ENCODE measurements around the gene STAG2.
"Not testable (repeated sequence)": the region's sequence is repeated elsewhere in the genome, so short reads cannot be mapped to it uniquely, and the experiment has no call there.

Gene STAG2

GRCh38 chrX:123961268-123962005, at the start of gene STAG2:
Gene STAG2 (plus strand): TSS chrX:123961706. CDS start chrX:124022628, 60,922 bp downstream.
- peak; percentile 80 to 91 for DNase-seq

- no peak for DNase-seq
Measured at GRCh38 chrX:123917069-123917468, 44.4 kb upstream of the STAG2 start.

- DNase-seq, result no peak
Measured at GRCh38 chrX:123918106-123918721, 43.3 kb upstream of the STAG2 start.

- no peak for DNase-seq
Measured at GRCh38 chrX:123920105-123920785, 41.3 kb upstream of the STAG2 start.

- DNase-seq, result no peak
Measured at GRCh38 chrX:123923211-123923610, 38.3 kb upstream of the STAG2 start.

GRCh38 chrX:123924186-123924585, 37.3 kb upstream of the STAG2 start:
- no peak for DNase-seq

- DNase-seq, result no peak
Measured at GRCh38 chrX:123927845-123928244, 33.7 kb upstream of the STAG2 start.

GRCh38 chrX:123932055-123932454, 29.5 kb upstream of the STAG2 start:
- DNase-seq, result not testable (repeated sequence)

- no peak for DNase-seq
Measured at GRCh38 chrX:123943074-123943473, 18.4 kb upstream of the STAG2 start.

- no peak for DNase-seq
Measured at GRCh38 chrX:123943488-123943887, 18.0 kb upstream of the STAG2 start.

- no peak for DNase-seq
Measured at GRCh38 chrX:123949846-123950245, 11.7 kb upstream of the STAG2 start.

- DNase-seq, result peak in 1 of 2 experiments; percentile 57
Measured at GRCh38 chrX:123959281-123960063, 2.0 kb upstream of the STAG2 start.

GRCh38 chrX:123960956-123961267, 594 bp upstream of the STAG2 start:
- DNase-seq, result peak in 1 of 2 experiments; percentile 47

- DNase-seq, result no peak
Measured at GRCh38 chrX:123962006-123962467, 531 bp downstream of the STAG2 start.

GRCh38 chrX:123962794-123963373, 1.4 kb downstream of the STAG2 start:
- peak; percentile 85 to 94 for DNase-seq

GRCh38 chrX:123964156-123964834, 2.8 kb downstream of the STAG2 start:
- no peak for DNase-seq

GRCh38 chrX:123965712-123966111, 4.2 kb downstream of the STAG2 start:
- DNase-seq, result no peak

GRCh38 chrX:123967497-123967896, 6.0 kb downstream of the STAG2 start:
- no peak for DNase-seq

- no peak for DNase-seq
Measured at GRCh38 chrX:123968383-123969050, 7.0 kb downstream of the STAG2 start.

GRCh38 chrX:123971982-123972381, 10.5 kb downstream of the STAG2 start:
- no peak for DNase-seq

- DNase-seq, result no peak
Measured at GRCh38 chrX:123973921-123974320, 12.4 kb downstream of the STAG2 start.

GRCh38 chrX:123975180-123975579, 13.7 kb downstream of the STAG2 start:
- no peak for DNase-seq
